T-cell (primary cell): ENCODE results near the gene KRTAP10-2. TPM values are rescaled to one million over a fixed set of nuclear protein-coding genes. Genes with fewer than 3 reads are reported as not detected.
"Not testable (repeated sequence)": the region's sequence is repeated elsewhere in the genome, so short reads cannot be mapped to it uniquely, and the experiment has no call there.

Source experiments
- ATAC-seq, 4 experiments: fragments of 200-7000 bp in 3 of 4; fragments of 150-1000 bp in 1 of 4; cut with Tn5 transposase; replicated peaks in 1 of 4; 1 replicate in 3 of 4; 2 replicates in 1 of 4; pipeline ENCODE4 v1.10.0; 2021; ENCODE audit warnings: moderate library complexity in 3 of 4, mild to moderate bottlenecking in 2 of 4, moderate number of reproducible peaks in 1 of 4
- CTCF ChIA-PET, 2 donors: fragments of 300-600 bp; sonication (Branson Sonifier 250); formaldehyde crosslinking; loops; one replicate each; lab custom pipeline; 2022; ENCODE audit warnings: antibody characterized with exemption in 2 of 2; lab: Charles Lee
- POLR2A ChIA-PET, 2 donors: fragments of 300-600 bp; sonication (Branson Sonifier 250); formaldehyde crosslinking; loops; one replicate each; lab custom pipeline; 2022; ENCODE audit warnings: antibody characterized with exemption in 2 of 2; lab: Charles Lee
- DNase-seq, 35 experiments: peaks; one replicate each; pipeline versions ENCODE4 v3.0.0 to v3.0.0-alpha.2; 2013 to 2023
- H3K27ac ChIP-seq: one replicate; pipeline ENCODE4 v1.5.1; 2013; ENCODE audit warnings: low read length
- H3K27me3 ChIP-seq, 2 experiments: replicated peaks in 1 of 2; 1 replicate in 1 of 2; 2 replicates in 1 of 2; pipeline versions ENCODE4 v1.6.1 to v1.7.0; 2013; ENCODE audit warnings: low read length in 1 of 2, mixed read lengths in 1 of 2; ENCODE audit not compliant: control insufficient read depth in 2 of 2, insufficient read depth in 2 of 2; ENCODE audit errors: extremely low read depth in 1 of 2
- H3K36me3 ChIP-seq, 2 donors: 1 replicate in 1 of 2; 2 replicates in 1 of 2; pipeline versions ENCODE4 v1.6.1 to v1.7.0; 2013; ENCODE audit warnings: low read length in 1 of 2; ENCODE audit not compliant: control insufficient read depth in 2 of 2, insufficient read depth in 1 of 2; ENCODE audit errors: extremely low read depth in 1 of 2
- H3K4me1 ChIP-seq, 2 experiments: 1 replicate in 1 of 2; 2 replicates in 1 of 2; pipeline versions ENCODE4 v1.6.1 to v1.7.0; 2013; ENCODE audit warnings: low read length in 2 of 2, mixed read lengths in 1 of 2; ENCODE audit not compliant: insufficient read depth in 2 of 2, control insufficient read depth in 1 of 2; ENCODE audit errors: extremely low read depth in 1 of 2
- H3K4me3 ChIP-seq, 2 donors: 1 replicate in 1 of 2; 2 replicates in 1 of 2; pipeline versions ENCODE4 v1.5.1 to v1.7.0; 2013; ENCODE audit warnings: mild to moderate bottlenecking in 2 of 2, low read length in 1 of 2, moderate library complexity in 1 of 2; ENCODE audit not compliant: control insufficient read depth in 1 of 2; ENCODE audit errors: extremely low read depth in 1 of 2
- H3K9me3 ChIP-seq: 2 replicates; pipeline ENCODE4 v1.7.0; 2013
- H3K27ac Mint-ChIP-seq, 2 donors: one replicate each; pipeline ENCODE4 v1.8.0; 2020 to 2021; ENCODE audit warnings: mild to moderate bottlenecking in 2 of 2, mixed read lengths in 2 of 2
- H3K27me3 Mint-ChIP-seq, 2 donors: one replicate each; pipeline ENCODE4 v1.8.0; 2021 to 2022; ENCODE audit warnings: mixed read lengths in 2 of 2
- H3K36me3 Mint-ChIP-seq: one replicate; pipeline ENCODE4 v1.8.0; 2021; ENCODE audit warnings: mixed read lengths
- H3K4me1 Mint-ChIP-seq, 3 donors: one replicate each; pipeline ENCODE4 v1.8.0; 2020 to 2022; ENCODE audit warnings: mixed read lengths in 3 of 3, mild to moderate bottlenecking in 1 of 3
- H3K4me3 Mint-ChIP-seq, 3 donors: one replicate each; pipeline ENCODE4 v1.8.0; 2020 to 2022; ENCODE audit warnings: mild to moderate bottlenecking in 3 of 3, mixed read lengths in 3 of 3, moderate library complexity in 3 of 3
- H3K9me3 Mint-ChIP-seq, 3 donors: one replicate each; pipeline ENCODE4 v1.8.0; 2020 to 2022; ENCODE audit warnings: mixed read lengths in 3 of 3
- WGBS: methylation state at CpG from one replicate; pipeline ENCODE4 v1.1.5; 2013; ENCODE audit warnings: missing lambda C conversion rate; ENCODE audit not compliant: insufficient coverage; 5-methylcytosine and 5-hydroxymethylcytosine counted together
- total RNA-seq, 35 experiments: library from RNA in 6 of 35; stranded (reverse) in 6 of 35; fragments of 120-200 nt in 1 of 35; gene quantifications; one replicate each; pipeline versions ENCODE4 v1.2.1 to v1.2.4 and lab custom pipeline; 2013 to 2026

KRTAP10-2 gene
- total RNA-seq, 5 donors from 2014 or later (not counting 1 experiment from before 2014, with no cell fraction given): not detected

DNA sequence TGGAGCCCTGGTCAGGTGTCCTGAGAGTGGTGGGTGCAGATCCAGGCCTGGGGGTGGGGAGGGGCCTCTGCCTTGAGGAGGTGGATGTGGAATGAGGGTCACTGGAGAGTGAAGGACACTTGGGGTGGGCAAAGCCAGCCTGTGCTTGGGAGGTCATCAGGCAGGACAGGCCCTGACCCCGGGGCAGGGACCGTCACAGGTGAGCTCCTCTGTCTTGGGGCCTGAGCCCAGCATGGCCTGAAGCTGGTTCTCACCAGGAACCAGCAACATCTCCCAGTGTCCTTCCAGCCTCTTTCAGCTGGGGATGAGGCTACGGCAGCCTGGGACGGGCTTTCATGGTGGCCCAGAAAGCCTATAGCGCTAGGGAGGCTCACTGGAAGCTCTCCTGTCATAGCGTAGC is 831 bp upstream of the KRTAP10-2 start:
- WGBS: 96% methylated on average over 6 of the region's 6 CpGs
- CTCF ChIA-PET: no interaction called here

DNA sequence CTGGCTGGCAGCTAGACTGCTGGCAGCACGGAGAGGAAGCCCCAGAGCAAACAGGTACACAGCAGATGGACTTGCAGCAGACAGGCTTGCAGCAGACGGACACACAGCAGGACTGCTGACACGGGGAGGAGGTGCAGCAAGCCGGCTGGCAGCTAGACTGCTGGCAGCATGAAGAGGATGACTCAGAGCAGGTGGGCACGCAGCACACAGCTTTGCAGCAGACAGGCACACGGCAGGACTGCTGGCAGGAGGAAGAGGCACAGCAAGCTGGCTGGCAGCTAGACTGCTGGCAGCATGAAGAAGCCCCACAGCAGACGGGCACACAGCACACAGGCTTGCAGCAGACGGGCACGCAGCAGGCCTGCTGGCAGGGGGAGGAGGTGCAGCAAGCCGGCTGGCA is 498 bp downstream of the KRTAP10-2 start:
- peaks cover 2% of the 10 kb centered on the region for H3K9me3 ChIP-seq
- peaks cover 0 to under 1% of the 10 kb centered on the region in 2 donors for H3K27me3 Mint-ChIP-seq
- H3K27ac ChIP-seq: no peak overlapping the region
- peaks cover 13 to 23% (median 13%) of the 10 kb centered on the region in 3 donors for H3K9me3 Mint-ChIP-seq
- H3K27ac Mint-ChIP-seq: no peak overlapping the region
- H3K4me3 ChIP-seq: no peak overlapping the region
- H3K4me1 ChIP-seq: peaks cover 2 to 15% of the 10 kb centered on the region in 2 experiments
- no peaks in the 10 kb centered on the region for H3K36me3 ChIP-seq
- peaks cover 29 to 35% (median 31%) of the 10 kb centered on the region in 3 donors for H3K4me1 Mint-ChIP-seq
- CTCF ChIA-PET: no interaction called here
- H3K36me3 Mint-ChIP-seq: peaks cover 24% of the 10 kb centered on the region
- DNase-seq (peak in 2 of 35 experiments; percentile 2 to 7), ATAC-seq (no peak)
- 83% methylated on average over 9 of the region's 10 CpGs for WGBS
- POLR2A ChIA-PET: no interaction called here
- H3K27me3 ChIP-seq: no peaks in the 10 kb centered on the region
- H3K4me3 Mint-ChIP-seq: no peak overlapping the region

More for the DNA sequence above, 831 bp upstream of the KRTAP10-2 start:
- Mint-ChIP-seq H3K4me3 (no peak overlapping the region), H3K4me1 (peaks cover 22 to 28% (median 25%) of the 10 kb centered on the region in 3 donors), H3K27me3 (peaks cover 0 to 4% of the 10 kb centered on the region in 2 donors), H3K27ac (no peak overlapping the region), H3K9me3 (peaks cover 6 to 16% (median 7%) of the 10 kb centered on the region in 3 donors), H3K36me3 (peaks cover 17% of the 10 kb centered on the region)
- no peaks in the 10 kb centered on the region for H3K27me3 ChIP-seq
- POLR2A ChIA-PET: no interaction called here
- no peak for ATAC-seq
- H3K27ac ChIP-seq: no peak overlapping the region
- no peak overlapping the region for H3K4me3 ChIP-seq
- no peaks in the 10 kb centered on the region for H3K36me3 ChIP-seq
- DNase-seq: no peak
- no peaks in the 10 kb centered on the region for H3K9me3 ChIP-seq
- H3K4me1 ChIP-seq: peaks cover 2 to 15% of the 10 kb centered on the region in 2 experiments

DNA sequence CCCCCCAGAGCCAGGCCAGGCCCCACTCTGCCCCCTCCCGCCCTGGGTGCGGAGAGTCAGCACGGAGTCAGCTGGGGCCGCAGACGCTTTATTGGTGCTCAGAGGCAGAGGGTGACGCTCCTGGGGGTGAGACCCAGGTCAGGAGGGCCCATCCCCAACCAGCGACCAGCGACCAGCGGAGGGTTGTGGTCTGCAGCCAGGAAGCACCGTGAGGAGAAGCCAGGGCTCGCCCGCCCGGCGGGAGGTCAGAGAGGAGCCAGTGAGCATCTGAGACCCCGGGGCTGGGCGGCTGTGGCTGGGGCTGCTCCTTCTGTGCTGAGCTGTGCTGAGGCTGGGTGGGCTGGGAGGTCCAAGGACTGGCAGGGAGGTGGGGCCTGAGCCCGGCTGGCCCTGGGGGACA is 1.0 kb downstream of the KRTAP10-2 start:
- ATAC-seq, H3K27ac Mint-ChIP-seq, CTCF ChIA-PET, H3K27ac ChIP-seq, H3K27me3 Mint-ChIP-seq, H3K36me3 ChIP-seq, H3K9me3 ChIP-seq, H3K4me3 Mint-ChIP-seq, H3K4me3 ChIP-seq, H3K27me3 ChIP-seq, POLR2A ChIA-PET: not testable (repeated sequence)
- 65% methylated on average over 3 of the region's 17 CpGs for WGBS
- Mint-ChIP-seq H3K4me1 (peaks cover 29 to 35% (median 31%) of the 10 kb centered on the region in 3 donors), H3K36me3 (peaks cover 28% of the 10 kb centered on the region), H3K9me3 (peaks cover 13 to 28% (median 17%) of the 10 kb centered on the region in 3 donors)
- peak in 3 of 35 experiments; percentile 3 to 20 (median 4) for DNase-seq
- H3K4me1 ChIP-seq: peaks cover 2 to 15% of the 10 kb centered on the region in 2 experiments

DNA sequence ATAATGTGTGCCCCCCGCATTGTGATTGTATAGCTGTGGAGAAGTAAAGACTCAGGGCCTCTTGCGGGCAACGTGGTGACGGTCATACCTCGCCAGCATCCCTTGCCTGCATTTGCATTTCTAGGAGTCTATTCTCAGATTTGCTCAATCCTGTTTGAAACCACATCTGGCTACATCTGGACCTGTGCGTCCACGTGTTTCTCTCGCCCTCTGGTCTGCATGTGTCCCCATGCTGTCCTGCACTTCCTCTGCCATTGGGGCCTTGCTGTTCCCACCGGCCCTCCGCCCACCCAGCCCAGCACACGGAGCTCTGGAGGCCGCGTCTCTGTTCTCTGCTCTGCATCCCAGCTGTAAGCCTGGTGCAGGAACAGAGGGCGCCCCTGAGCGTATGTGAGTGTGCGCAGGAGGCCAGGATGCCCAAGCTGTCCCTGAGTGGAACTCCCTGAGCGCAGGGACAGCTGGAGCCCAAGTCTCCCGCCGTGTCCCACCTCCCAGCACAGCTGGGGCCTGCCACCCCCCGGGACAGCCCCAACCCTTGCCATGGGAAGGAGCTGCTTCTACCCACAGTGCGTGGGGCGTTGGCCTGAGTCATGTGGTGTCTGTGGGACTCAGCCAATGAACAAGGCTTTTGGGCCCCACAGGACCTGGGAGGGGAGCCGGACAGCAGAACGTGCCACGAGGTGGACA is 1.6 kb downstream of the KRTAP10-2 start:
- Mint-ChIP-seq H3K27me3 (no peaks in the 10 kb centered on the region), H3K4me3 (no peak overlapping the region), H3K4me1 (peaks cover 29 to 35% (median 31%) of the 10 kb centered on the region in 3 donors), H3K9me3 (peaks cover 13 to 29% (median 17%) of the 10 kb centered on the region in 3 donors), H3K27ac (peak overlapping the region in 1 of 2 donors; percentile 10), H3K36me3 (peaks cover 28% of the 10 kb centered on the region)
- no peak overlapping the region for H3K4me3 ChIP-seq
- no peaks in the 10 kb centered on the region for H3K27me3 ChIP-seq
- H3K9me3 ChIP-seq: peaks cover 2% of the 10 kb centered on the region
- 86% methylated on average over 21 of the region's 25 CpGs for whole genome bisulfite sequencing
- H3K36me3 ChIP-seq: no peaks in the 10 kb centered on the region
- CTCF ChIA-PET: no interaction called here
- POLR2A ChIA-PET: interaction anchor here in 1 of 2 donors (0.6 kb wide), 1 partner anchor 13 kb away, joined by 3 read pairs; no protein-coding TSS in a partner anchor
- peaks cover 2 to 15% of the 10 kb centered on the region in 2 experiments for H3K4me1 ChIP-seq
- ATAC-seq: no peak
- H3K27ac ChIP-seq: no peak overlapping the region
- DNase-seq: peak in 2 of 35 experiments; percentile 3 to 4

DNA sequence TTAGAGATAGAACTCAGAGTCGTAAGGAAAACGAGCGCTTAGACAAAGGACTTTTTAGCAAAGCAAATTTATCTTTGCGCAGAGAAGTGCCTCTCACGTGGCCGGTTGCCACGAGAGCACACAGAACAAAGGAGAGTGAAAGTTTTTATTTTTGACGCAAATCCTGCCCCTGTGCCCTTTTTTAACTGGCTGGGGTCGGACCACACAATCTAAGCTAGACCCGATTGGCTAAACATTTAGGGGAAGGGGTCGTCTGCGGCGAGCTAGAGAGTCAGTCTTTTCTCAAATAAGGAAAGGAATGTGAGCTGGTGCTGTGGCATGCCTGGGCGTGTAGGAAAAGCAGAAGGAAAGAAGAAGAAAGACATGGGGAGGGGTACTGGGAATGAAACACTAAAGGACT is 2.4 kb downstream of the KRTAP10-2 start:
- ATAC-seq (no peak), DNase-seq (peak in 1 of 35 experiments; percentile 1)
- ChIA-PET POLR2A (no interaction called here), CTCF (no interaction called here)
- Histone ChIP-seq H3K4me3 (no peak overlapping the region), H3K36me3 (no peaks in the 10 kb centered on the region), H3K9me3 (peaks cover 2% of the 10 kb centered on the region), H3K4me1 (peaks cover 2 to 15% of the 10 kb centered on the region in 2 experiments), H3K27ac (no peak overlapping the region), H3K27me3 (no peaks in the 10 kb centered on the region)
- Mint-ChIP-seq H3K9me3 (peaks cover 13 to 29% (median 17%) of the 10 kb centered on the region in 3 donors), H3K27ac (peak overlapping the region; percentile 10 to 99), H3K4me1 (peaks cover 29 to 35% (median 31%) of the 10 kb centered on the region in 3 donors), H3K4me3 (no peak overlapping the region), H3K36me3 (peaks cover 28% of the 10 kb centered on the region), H3K27me3 (no peaks in the 10 kb centered on the region)
- WGBS: 85% methylated on average over 14 of the region's 14 CpGs

DNA sequence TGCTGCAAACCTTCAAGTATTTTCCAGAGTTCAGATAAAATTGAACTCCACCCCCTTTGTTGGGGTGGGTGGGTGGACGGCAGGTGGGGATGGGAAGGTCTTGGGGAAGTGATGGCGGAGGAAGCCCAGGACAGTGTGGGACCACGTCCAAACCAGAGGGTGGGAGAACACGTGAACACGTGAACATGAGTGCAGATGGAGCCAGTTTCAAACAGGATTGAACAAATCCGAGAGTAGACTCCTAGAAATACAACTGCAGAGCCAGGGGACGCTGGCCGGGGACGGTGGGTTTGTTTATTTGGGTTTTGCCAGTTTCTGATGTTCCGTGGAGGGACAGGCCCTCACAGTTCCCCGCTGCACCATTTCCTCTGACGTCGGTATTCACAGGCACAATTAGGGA is 2.9 kb downstream of the KRTAP10-2 start:
- Histone ChIP-seq H3K4me3 (no peak overlapping the region), H3K27me3 (no peaks in the 10 kb centered on the region), H3K4me1 (peaks cover 2 to 15% of the 10 kb centered on the region in 2 experiments), H3K36me3 (no peaks in the 10 kb centered on the region), H3K9me3 (peaks cover 2% of the 10 kb centered on the region), H3K27ac (no peak overlapping the region)
- ChIA-PET CTCF (no interaction called here), POLR2A (no interaction called here)
- peaks cover 29 to 35% (median 31%) of the 10 kb centered on the region in 3 donors for H3K4me1 Mint-ChIP-seq
- H3K27ac Mint-ChIP-seq: peak overlapping the region; percentile 99
- peaks cover 26% of the 10 kb centered on the region for H3K36me3 Mint-ChIP-seq
- H3K4me3 Mint-ChIP-seq: peak overlapping the region in 1 of 3 donors; percentile 79
- ATAC-seq (no peak), DNase-seq (no peak)
- no peaks in the 10 kb centered on the region for H3K27me3 Mint-ChIP-seq
- H3K9me3 Mint-ChIP-seq: peaks cover 13 to 26% (median 17%) of the 10 kb centered on the region in 3 donors
- 95% methylated on average over 8 of the region's 13 CpGs for WGBS
